Ovary (tissue), 9 donors: ENCODE data around the gene APOL5. TPM values are rescaled to one million over a fixed set of nuclear protein-coding genes. Genes with fewer than 3 reads are reported as not detected.

ENCODE experiments used
- DNase-seq, 5 donors: peaks; one replicate each; pipeline ENCODE4 v3.0.0-alpha.2; 2019 to 2020
- H3K27ac ChIP-seq, 2 donors: fragments of 200-600 bp; one replicate each; pipeline versions ENCODE4 v1.5.1 to v1.8.0; 2019 to 2022
- H3K27me3 ChIP-seq: fragments of 200-600 bp; one replicate; pipeline ENCODE4 v1.8.0; 2022
- H3K36me3 ChIP-seq: fragments of 200-600 bp; sonication (generic); one replicate; pipeline ENCODE4 v1.5.1; 2019
- H3K4me1 ChIP-seq: one replicate; pipeline ENCODE4 v1.8.1; 2013; ENCODE audit warnings: mild to moderate bottlenecking, moderate library complexity; ENCODE audit not compliant: insufficient read depth
- H3K4me3 ChIP-seq: fragments of 200-600 bp; sonication (generic); one replicate; pipeline ENCODE4 v1.5.1; 2017
- H3K9me3 ChIP-seq, 2 donors: fragments of 200-600 bp in 1 of 2; sonication (generic) in 1 of 2; one replicate each; pipeline versions ENCODE4 v1.5.1 to v1.8.1; 2013 to 2019; ENCODE audit warnings: mild to moderate bottlenecking in 1 of 2, moderate library complexity in 1 of 2
- EP300 ChIP-seq: sonication (generic); formaldehyde crosslinking; IDR thresholded peaks from one replicate; pipeline ENCODE4 v1.6.1; 2017; ENCODE audit warnings: antibody characterized with exemption
- POLR2A ChIP-seq: fragments of 450-650 bp; IDR thresholded peaks from one replicate; pipeline ENCODE4 v1.6.1; 2017; ENCODE audit warnings: antibody characterized with exemption, mild to moderate bottlenecking, moderate library complexity
- WGBS, 3 donors: extraction: QIAGEN DNeasy Blood & Tissue Kit in 1 of 3; methylation state at CpG; one replicate each; pipeline versions ENCODE4 v1.1.5 to v1.1.7; 2013 to 2017; 5-methylcytosine and 5-hydroxymethylcytosine counted together
- intact Hi-C, 4 donors: fragments of 100-400 bp; cut with DNase I; formaldehyde crosslinking; loops; one replicate each; pipeline versions ENCODE4 v1.11.0 to v1.15.1; 2022 to 2023
- polyA plus RNA-seq, 2 donors: library from polyadenylated mRNA; stranded (reverse); fragments of 200-250 nt in 1 of 2; fragments of 350-450 nt in 1 of 2; fragmentation: Illumina TruSeq in 1 of 2; extraction: RNeasy Lipid Tissue Mini Kit (QIAGEN cat#74804) in 1 of 2; gene quantifications; one replicate each; pipeline ENCODE4 v1.2.3, GENCODE V29; 2013 to 2014
- total RNA-seq, 7 donors: library from RNA; depleted of rRNA in 2 of 7; stranded (reverse); fragments of >200 nt in 2 of 7; fragmentation: NEBNext Ultra II Directional in 3 of 7; extraction: Animal tissue kit (Norgen Biotek cat#: 25700) in 3 of 7; gene quantifications; one replicate each; pipeline versions ENCODE4 v1.1.0 to v1.2.4, GENCODE V29; 2016 to 2023
- TF ChIP-seq, protein P1 (sequence below), 3 donors: fragments of 450-650 bp in 2 of 3; fragments of 200-600 bp in 1 of 3; IDR thresholded peaks; one replicate each; pipeline versions ENCODE4 v1.5.1 to v1.8.0; 2016 to 2022; ENCODE audit warnings: antibody characterized with exemption in 3 of 3, mild to moderate bottlenecking in 1 of 3
- donor health status: DM: no; HTN: no; CAD: no; lungs with moderate emphysema.
- donor health status: DM: no; HTN: no; CAD: no.
- donor health status: Bipolar disorder and iron deficiency.
- donor health status: DM: yes; HTN: yes; CAD: no.
- donor health status: DM: no; HTN: no; CAD: no.
- donor health status: DM: yes; HTN: yes; CAD: no.

Gene APOL5
- total and polyA plus RNA-seq, 9 donors, result not detected

DNA sequence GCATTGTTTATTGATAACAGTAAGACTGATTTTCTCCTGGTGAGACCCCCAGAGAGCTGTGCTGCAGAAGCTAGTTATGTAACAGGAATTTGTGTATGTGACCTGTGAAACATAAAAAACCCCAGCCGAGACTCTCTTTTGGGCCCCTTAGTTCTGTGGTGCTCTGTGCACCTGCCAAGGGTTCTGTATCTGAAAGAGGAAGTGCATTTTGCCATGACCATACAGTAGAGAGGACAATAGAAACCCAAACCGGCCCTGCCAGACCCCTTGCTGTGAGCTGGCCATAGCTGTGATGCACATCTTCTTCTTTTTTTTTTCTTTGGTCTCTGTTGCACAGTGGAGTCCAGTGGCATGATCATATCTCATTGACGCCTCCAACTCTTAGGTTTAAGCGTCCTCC, 31.4 kb upstream of the APOL5 start:
- intact Hi-C loops, result no loop called here
- no peak for TF ChIP-seq EP300
- TF ChIP-seq, protein P1, sequence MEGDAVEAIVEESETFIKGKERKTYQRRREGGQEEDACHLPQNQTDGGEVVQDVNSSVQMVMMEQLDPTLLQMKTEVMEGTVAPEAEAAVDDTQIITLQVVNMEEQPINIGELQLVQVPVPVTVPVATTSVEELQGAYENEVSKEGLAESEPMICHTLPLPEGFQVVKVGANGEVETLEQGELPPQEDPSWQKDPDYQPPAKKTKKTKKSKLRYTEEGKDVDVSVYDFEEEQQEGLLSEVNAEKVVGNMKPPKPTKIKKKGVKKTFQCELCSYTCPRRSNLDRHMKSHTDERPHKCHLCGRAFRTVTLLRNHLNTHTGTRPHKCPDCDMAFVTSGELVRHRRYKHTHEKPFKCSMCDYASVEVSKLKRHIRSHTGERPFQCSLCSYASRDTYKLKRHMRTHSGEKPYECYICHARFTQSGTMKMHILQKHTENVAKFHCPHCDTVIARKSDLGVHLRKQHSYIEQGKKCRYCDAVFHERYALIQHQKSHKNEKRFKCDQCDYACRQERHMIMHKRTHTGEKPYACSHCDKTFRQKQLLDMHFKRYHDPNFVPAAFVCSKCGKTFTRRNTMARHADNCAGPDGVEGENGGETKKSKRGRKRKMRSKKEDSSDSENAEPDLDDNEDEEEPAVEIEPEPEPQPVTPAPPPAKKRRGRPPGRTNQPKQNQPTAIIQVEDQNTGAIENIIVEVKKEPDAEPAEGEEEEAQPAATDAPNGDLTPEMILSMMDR (IDR thresholded peaks at IDR 0.05), result no peak
- TF ChIP-seq POLR2A, result no peak
- H3K36me3 ChIP-seq, result no peaks in the 10 kb centered on the region
- H3K27me3 ChIP-seq, result no peaks in the 10 kb centered on the region
- DNase-seq, result no peak
- H3K4me1 ChIP-seq, result no peaks in the 10 kb centered on the region
- WGBS, 3 donors, result 84 to 87% (median 86%) methylated on average over 4 of the region's 4 CpGs
- peaks cover 0 to 6% of the 10 kb centered on the region in 2 donors for H3K9me3 ChIP-seq
- no peak overlapping the region for H3K4me3 ChIP-seq
- no peak overlapping the region for H3K27ac ChIP-seq

DNA sequence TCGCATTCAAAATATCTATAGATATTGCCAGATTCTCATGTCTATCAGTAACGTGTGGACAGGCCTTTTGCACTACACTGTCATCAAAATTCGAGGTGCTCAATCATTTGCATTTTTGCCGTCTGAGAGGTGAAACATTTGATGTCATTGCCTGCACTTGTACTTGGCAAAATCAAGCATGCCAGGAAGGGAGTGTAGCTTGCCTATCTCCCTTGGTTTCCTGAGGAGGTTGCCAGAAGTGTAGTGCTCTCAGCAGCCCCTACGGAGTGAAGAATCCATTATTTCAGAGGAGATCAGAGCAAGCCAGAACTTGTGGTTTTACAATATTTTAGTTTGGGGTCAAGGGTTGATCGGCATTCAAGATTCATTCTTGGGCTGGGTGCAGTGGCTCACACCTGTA, 30.2 kb upstream of the APOL5 start:
- WGBS, 3 donors, result 79 to 85% (median 81%) methylated on average over 6 of the region's 6 CpGs
- TF ChIP-seq EP300, result no peak
- TF ChIP-seq, protein P1 (IDR thresholded peaks at IDR 0.05), result no peak
- TF ChIP-seq POLR2A, result no peak

DNA sequence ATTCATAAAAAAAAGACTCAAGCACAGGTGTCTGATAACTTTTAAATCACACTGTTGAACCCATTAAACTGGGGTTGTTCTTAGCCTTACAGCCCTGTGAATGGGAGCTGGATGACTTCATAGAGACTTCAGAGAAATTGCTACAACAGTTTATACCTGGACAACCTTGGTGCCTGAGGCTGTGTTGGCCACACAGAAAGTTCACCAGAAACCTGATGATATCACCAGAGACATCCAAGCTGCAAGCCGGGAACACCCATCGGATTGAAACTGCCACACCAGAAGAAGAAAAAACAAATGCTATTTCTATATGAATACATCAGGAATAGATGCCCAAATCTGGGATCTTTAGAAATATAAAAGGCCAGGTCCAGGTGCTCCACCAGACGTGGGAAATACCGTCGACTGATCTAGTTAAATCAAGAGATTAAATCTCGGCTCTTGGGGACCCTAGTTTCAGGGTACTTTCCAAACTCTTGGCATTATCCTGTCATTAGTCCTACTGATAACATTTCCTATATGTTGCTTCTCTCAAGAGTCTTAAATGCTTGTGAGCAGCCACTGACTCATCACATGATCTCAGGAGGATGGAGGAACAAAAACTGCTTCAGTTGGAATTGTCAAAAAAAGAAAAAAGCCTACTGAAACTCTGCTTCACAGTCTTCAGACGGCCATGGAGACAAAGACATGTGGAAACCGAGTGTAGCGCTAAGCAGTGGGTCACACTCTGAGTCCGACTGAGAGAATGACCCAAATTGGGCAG, 28.6 kb upstream of the APOL5 start:
- no peak for DNase-seq
- WGBS, 3 donors, result 79 to 87% (median 82%) methylated on average over 10 of the region's 10 CpGs
- Histone ChIP-seq H3K27me3 (no peaks in the 10 kb centered on the region), H3K9me3 (no peaks in the 10 kb centered on the region), H3K36me3 (no peaks in the 10 kb centered on the region), H3K4me3 (no peak overlapping the region), H3K4me1 (no peaks in the 10 kb centered on the region), H3K27ac (no peak overlapping the region)
- TF ChIP-seq EP300 (no peak), POLR2A (no peak)
- TF ChIP-seq, protein P1 (IDR thresholded peaks at IDR 0.05), result no peak
- intact Hi-C loops, result no loop called here

More for the DNA sequence above, 30.2 kb upstream of the APOL5 start:
- intact Hi-C loops, result no loop called here
- DNase-seq, result no peak
- H3K27me3 ChIP-seq, result no peaks in the 10 kb centered on the region
- H3K4me3 ChIP-seq, result no peak overlapping the region
- no peaks in the 10 kb centered on the region for H3K4me1 ChIP-seq
- no peak overlapping the region for H3K27ac ChIP-seq
- H3K9me3 ChIP-seq, result no peaks in the 10 kb centered on the region
- H3K36me3 ChIP-seq, result no peaks in the 10 kb centered on the region

DNA sequence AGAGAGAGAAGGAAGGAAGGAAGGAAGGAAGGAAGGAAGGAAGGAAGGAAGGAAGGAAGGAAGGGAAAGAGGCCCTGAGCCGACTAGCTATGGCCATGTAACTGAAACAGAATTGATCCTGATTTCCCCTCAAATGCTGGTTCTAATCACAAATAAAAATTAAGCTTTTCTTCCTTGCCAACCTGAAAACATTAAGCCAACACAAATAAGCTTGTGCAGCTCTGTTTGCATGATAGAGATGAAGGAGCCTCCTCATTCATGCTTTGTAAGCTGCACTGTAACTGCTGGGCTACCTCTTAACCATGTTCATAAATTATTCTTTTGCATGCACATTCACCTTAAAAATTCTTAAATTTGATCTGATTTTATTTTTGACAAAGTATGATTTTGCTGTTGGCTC, 27.7 kb upstream of the APOL5 start:
- DNase-seq, result no peak
- TF ChIP-seq, protein P1 (IDR thresholded peaks at IDR 0.05), result no peak
- TF ChIP-seq EP300 (no peak), POLR2A (no peak)
- Histone ChIP-seq H3K27me3 (no peaks in the 10 kb centered on the region), H3K4me3 (no peak overlapping the region), H3K27ac (no peak overlapping the region), H3K36me3 (no peaks in the 10 kb centered on the region), H3K4me1 (no peaks in the 10 kb centered on the region), H3K9me3 (no peaks in the 10 kb centered on the region)
- 74 to 85% (median 79%) methylated on average over 1 of the region's 1 CpG for WGBS, 3 donors
- intact Hi-C loops, result no loop called here
